Type B pancreatic cell (in vitro differentiated cells): ENCODE measurements around the gene RAB6A. TPM values are rescaled to one million over a fixed set of nuclear protein-coding genes. Genes with fewer than 3 reads are reported as not detected.
"Not testable (repeated sequence)": the region's sequence is repeated elsewhere in the genome, so short reads cannot be mapped to it uniquely, and the experiment has no call there.

Source experiments
- DNase-seq: peaks from one replicate; pipeline ENCODE4 v3.0.0; 2021; ENCODE audit warnings: mixed read lengths; ENCODE audit not compliant: unreplicated experiment; ENCODE audit errors: extremely low spot score
- H3K27ac Mint-ChIP-seq: 2 replicates; pipeline ENCODE4 v1.8.0; 2021; ENCODE audit warnings: mild to moderate bottlenecking, mixed read lengths
- H3K27me3 Mint-ChIP-seq: 2 replicates; pipeline ENCODE4 v1.8.0; 2021; ENCODE audit warnings: mixed read lengths
- H3K36me3 Mint-ChIP-seq: 2 replicates; pipeline ENCODE4 v1.8.0; 2021; ENCODE audit warnings: mixed read lengths
- H3K4me1 Mint-ChIP-seq: one replicate; pipeline ENCODE4 v1.8.0; 2021; ENCODE audit warnings: mixed read lengths; ENCODE audit not compliant: unreplicated experiment
- H3K4me3 Mint-ChIP-seq: 2 replicates; pipeline ENCODE4 v1.8.0; 2021; ENCODE audit warnings: mild to moderate bottlenecking, mixed read lengths
- H3K9me3 Mint-ChIP-seq: 2 replicates; pipeline ENCODE4 v1.8.0; 2021; ENCODE audit warnings: mixed read lengths
- total RNA-seq: library from RNA; stranded (reverse); gene quantifications from 2 replicates; pipeline ENCODE4 v1.2.1, GENCODE V29; 2021; ENCODE audit warnings: low replicate concordance
- TF ChIP-seq, protein P1 (sequence below): fragments of 200-600 bp; sonication (generic); conservative IDR thresholded peaks from 2 replicates; pipeline ENCODE4 v1.5.0; 2021; ENCODE audit warnings: antibody characterized with exemption, mild to moderate bottlenecking

RAB6A gene
- total RNA-seq, 1 donor from 2014 or later = 86.7 TPM

DNA sequence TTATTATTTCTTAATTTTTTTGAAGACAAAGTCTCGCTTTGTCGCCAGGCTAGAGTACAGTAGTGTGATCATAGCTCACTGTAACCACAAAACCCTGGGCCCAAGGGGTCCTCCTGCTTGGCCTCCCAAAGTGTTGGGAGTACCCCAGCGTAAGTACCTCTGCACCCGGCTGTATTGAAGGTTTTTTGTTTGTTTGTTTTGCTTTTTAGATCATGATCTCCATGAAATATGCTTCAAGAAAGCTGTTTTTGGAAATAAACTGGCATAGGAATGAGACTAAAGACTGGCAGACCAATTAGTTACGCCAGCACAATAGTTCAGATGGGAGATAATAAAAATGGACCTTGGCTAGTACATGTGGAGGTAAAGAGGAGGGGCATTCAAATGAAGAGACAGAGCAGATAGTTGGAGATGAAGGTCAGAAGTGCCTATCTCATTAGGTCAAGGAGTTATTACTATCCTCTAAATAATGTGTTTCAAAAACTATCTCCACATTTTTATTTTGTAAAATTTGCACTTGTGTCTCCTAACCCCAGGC lies 22.7 kb upstream of the RAB6A start:
- DNase-seq = no peak
- Mint-ChIP-seq H3K9me3 (no peaks in the 10 kb centered on the region), H3K27me3 (no peaks in the 10 kb centered on the region), H3K27ac (peak overlapping the region; percentile 47), H3K4me1 (peaks cover 15% of the 10 kb centered on the region), H3K36me3 (no peaks in the 10 kb centered on the region), H3K4me3 (no peak overlapping the region)
- TF ChIP-seq, protein P1, sequence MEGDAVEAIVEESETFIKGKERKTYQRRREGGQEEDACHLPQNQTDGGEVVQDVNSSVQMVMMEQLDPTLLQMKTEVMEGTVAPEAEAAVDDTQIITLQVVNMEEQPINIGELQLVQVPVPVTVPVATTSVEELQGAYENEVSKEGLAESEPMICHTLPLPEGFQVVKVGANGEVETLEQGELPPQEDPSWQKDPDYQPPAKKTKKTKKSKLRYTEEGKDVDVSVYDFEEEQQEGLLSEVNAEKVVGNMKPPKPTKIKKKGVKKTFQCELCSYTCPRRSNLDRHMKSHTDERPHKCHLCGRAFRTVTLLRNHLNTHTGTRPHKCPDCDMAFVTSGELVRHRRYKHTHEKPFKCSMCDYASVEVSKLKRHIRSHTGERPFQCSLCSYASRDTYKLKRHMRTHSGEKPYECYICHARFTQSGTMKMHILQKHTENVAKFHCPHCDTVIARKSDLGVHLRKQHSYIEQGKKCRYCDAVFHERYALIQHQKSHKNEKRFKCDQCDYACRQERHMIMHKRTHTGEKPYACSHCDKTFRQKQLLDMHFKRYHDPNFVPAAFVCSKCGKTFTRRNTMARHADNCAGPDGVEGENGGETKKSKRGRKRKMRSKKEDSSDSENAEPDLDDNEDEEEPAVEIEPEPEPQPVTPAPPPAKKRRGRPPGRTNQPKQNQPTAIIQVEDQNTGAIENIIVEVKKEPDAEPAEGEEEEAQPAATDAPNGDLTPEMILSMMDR = no peak

DNA sequence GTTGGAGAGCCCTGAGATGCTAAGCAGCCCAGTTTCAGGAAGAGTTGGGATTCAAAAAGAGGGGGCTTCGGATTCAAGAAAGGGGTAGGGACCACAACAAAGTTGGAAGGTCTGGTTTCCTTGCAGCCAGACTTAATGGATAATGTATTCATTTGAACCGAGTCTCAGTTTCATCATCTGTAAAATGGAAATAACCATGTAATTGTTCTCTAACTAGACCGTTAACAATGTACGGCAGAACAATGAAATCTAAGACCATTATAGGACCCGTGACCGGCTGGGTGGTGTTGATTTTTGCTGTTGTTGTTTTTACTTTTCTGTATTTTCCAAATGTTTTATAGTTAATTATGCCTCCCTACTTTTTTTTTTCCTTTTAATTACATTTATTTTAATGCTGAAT lies 20.4 kb upstream of the RAB6A start:
- H3K4me3 Mint-ChIP-seq = no peak overlapping the region
- peak overlapping the region; percentile 94 for H3K27ac Mint-ChIP-seq

DNA sequence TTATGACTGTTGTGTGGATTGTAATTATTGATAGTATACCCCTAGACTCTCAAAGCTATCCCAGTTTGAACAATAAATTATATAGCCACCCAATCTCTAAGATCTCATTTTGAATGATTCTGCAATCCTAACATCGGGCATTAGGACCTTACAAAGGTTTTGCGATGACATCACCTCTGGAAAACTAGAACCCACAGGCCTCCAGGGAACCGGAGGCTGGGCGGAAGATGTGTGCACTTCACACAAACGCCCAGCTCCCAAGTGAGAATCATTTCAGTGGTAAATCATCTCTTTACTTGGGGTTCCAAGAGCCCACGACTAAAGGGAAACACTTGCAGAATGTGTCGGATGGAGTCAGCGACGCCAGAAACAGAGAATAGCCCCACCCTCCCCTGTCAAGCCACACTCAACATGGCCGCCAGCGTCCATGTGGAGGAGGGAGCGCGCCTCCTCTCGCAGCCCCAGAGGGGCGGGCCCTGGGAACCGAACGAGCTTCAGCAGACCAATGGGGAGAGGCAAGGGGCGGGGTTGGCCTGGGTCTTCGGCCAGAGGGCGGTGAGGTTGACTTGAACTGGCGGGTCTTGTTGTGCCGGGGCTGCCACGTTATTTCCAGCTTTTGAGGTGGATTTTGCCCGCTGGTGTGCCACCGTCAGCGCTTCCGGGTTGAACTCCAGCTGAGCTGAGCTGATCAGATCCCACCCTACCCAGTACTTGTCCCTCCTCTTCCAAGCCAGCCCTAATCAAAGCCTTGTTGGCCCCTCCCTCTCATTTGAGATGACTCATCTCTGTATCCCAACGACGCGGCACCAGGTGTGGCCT lies 18.4 kb upstream of the RAB6A start:
- Mint-ChIP-seq H3K4me1 (peaks cover 5% of the 10 kb centered on the region), H3K27me3 (no peaks in the 10 kb centered on the region), H3K27ac (peak overlapping the region; percentile 100), H3K36me3 (no peaks in the 10 kb centered on the region), H3K4me3 (peak overlapping the region; percentile 99), H3K9me3 (no peaks in the 10 kb centered on the region)
- peak; percentile 97 for DNase-seq
- TF ChIP-seq, protein P1 = no peak

More for the DNA sequence above, 20.4 kb upstream of the RAB6A start:
- no peak for DNase-seq
- TF ChIP-seq, protein P1 = no peak
- Mint-ChIP-seq H3K4me1 (peaks cover 5% of the 10 kb centered on the region), H3K36me3 (no peaks in the 10 kb centered on the region), H3K9me3 (no peaks in the 10 kb centered on the region), H3K27me3 (no peaks in the 10 kb centered on the region)

DNA sequence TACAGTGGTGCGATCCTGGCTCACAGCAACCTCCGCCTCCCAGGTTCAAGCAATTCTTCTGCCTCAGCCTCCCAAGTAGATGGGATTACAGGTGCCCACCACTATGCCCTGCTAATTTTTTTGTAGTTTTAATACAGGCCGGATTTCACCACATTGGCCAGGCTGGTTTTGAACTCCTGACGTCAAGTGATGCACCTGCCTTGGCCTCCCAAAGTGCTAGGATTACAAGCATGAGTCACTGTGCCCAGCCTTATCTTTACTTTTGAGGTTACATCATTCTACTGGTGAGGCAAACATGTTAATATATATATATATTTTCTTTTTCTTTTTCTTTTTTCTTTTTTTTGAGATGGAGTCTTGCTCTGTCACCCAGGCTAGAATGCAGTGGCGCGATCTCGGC lies 9.9 kb upstream of the RAB6A start:
- not testable (repeated sequence) for H3K9me3 Mint-ChIP-seq, H3K4me3 Mint-ChIP-seq, H3K36me3 Mint-ChIP-seq, H3K27ac Mint-ChIP-seq, H3K4me1 Mint-ChIP-seq, H3K27me3 Mint-ChIP-seq, DNase-seq

DNA sequence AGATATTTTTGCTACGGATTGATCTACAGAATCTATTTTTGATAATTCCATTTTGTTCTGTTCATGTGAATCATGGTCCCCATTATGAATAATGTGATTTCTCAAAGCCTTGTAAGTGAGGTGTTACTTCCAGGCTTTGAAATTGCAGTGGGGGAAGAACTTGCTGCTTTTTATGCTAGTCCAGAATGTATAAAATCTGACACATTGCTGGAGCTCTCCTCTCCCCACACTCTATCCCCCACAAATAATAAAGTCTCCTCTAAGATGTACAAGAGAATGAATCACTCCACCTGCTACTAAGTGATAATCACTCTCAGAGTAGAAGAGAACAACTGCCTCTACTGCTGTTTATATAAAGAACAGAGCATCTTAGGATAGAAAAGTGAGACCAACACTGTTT lies 5.9 kb upstream of the RAB6A start:
- H3K9me3 Mint-ChIP-seq = no peaks in the 10 kb centered on the region
- TF ChIP-seq, protein P1 = no peak
- no peak overlapping the region for H3K4me3 Mint-ChIP-seq
- no peaks in the 10 kb centered on the region for H3K36me3 Mint-ChIP-seq
- H3K27me3 Mint-ChIP-seq = peaks cover 8% of the 10 kb centered on the region
- no peak overlapping the region for H3K27ac Mint-ChIP-seq
- DNase-seq = no peak
- peaks cover 5% of the 10 kb centered on the region for H3K4me1 Mint-ChIP-seq

DNA sequence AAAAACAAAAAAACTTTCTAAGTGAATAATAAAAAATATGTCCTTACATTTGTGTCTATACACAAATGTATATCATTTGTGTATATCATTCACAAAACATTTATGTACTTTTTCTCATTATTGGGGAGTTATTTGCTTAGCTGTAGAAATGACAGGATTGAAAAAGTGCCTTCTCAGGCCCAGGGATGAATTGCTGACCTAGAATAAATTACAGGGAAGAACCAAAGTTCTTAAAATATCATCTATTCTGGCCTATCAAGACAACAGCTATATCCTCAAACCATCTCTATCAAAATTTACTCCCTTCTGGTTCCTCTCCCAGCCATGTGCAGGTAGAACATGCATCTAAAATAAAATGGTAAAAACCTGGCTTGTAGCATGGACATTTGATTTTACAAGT lies 1.9 kb upstream of the RAB6A start:
- Mint-ChIP-seq H3K9me3 (peaks cover under 1% of the 10 kb centered on the region), H3K27me3 (peaks cover 8% of the 10 kb centered on the region), H3K36me3 (no peaks in the 10 kb centered on the region), H3K27ac (peak overlapping the region; percentile 53), H3K4me1 (peaks cover 30% of the 10 kb centered on the region), H3K4me3 (peak overlapping the region; percentile 17)
- TF ChIP-seq, protein P1 = no peak
- DNase-seq = no peak
